ENCODE measurements around the gene HDAC7.

GRCh38 chr12:47757840-47758583, 61.7 kb downstream of the HDAC7 start:
- no peak for TF ChIP-seq CTCF (IDR thresholded peaks at IDR 0.05)
- no peak for TF ChIP-seq POLR2A (IDR thresholded peaks at IDR 0.05)

Data from prostate gland (tissue), 2 donors.